MM.1S (cell line): Measurements from ENCODE around the gene COL6A1.

Experiments used
- DNase-seq: peaks from one replicate; pipeline ENCODE4 v3.0.0-alpha.2; 2015
- H2AFZ ChIP-seq: fragments of 300-600 bp; sonication (generic); 2 replicates; pipeline ENCODE4 v1.6.0; 2016; ENCODE audit warnings: antibody characterized with exemption, low read length
- H3F3A ChIP-seq: fragments of 300-600 bp; sonication (generic); 2 replicates; pipeline ENCODE4 v1.6.1; 2016; ENCODE audit warnings: mild to moderate bottlenecking, antibody characterized with exemption, low read length, moderate library complexity, mixed read lengths; ENCODE audit not compliant: insufficient read depth
- H3K27ac ChIP-seq: fragments of 300-600 bp; sonication (generic); 2 replicates; pipeline ENCODE4 v1.5.1; 2016; ENCODE audit warnings: mild to moderate bottlenecking, low read length
- H3K27me3 ChIP-seq: fragments of 300-600 bp; sonication (generic); replicated peaks from 2 replicates; pipeline ENCODE4 v1.6.0; 2016; ENCODE audit warnings: low read length; ENCODE audit not compliant: insufficient read depth
- H3K36me3 ChIP-seq: fragments of 300-600 bp; sonication (generic); replicated peaks from 2 replicates; pipeline ENCODE4 v1.6.1; 2016; ENCODE audit warnings: mild to moderate bottlenecking, low read length, mixed read lengths; ENCODE audit not compliant: insufficient read depth
- H3K4me1 ChIP-seq: fragments of 300-600 bp; sonication (generic); 2 replicates; pipeline ENCODE4 v1.6.1; 2016; ENCODE audit warnings: low read length, mixed read lengths
- H3K4me2 ChIP-seq: fragments of 300-600 bp; sonication (generic); 2 replicates; pipeline ENCODE4 v1.6.0; 2016; ENCODE audit warnings: low read depth, low read length
- H3K4me3 ChIP-seq: fragments of 300-600 bp; sonication (generic); 2 replicates; pipeline ENCODE4 v1.5.1; 2016; ENCODE audit warnings: low read length, mixed read lengths
- H3K79me2 ChIP-seq: fragments of 300-600 bp; sonication (generic); 2 replicates; pipeline ENCODE4 v1.6.1; 2016; ENCODE audit warnings: mixed run types, low read length, mixed read lengths
- H3K9ac ChIP-seq: fragments of 300-600 bp; sonication (generic); 2 replicates; pipeline ENCODE4 v1.6.1; 2016; ENCODE audit warnings: low read length, mixed read lengths
- H3K9me2 ChIP-seq: fragments of 300-600 bp; sonication (generic); replicated peaks from 2 replicates; pipeline ENCODE4 v1.6.1; 2016; ENCODE audit warnings: mild to moderate bottlenecking, low read length, mixed read lengths; ENCODE audit not compliant: insufficient read depth
- H3K9me3 ChIP-seq: fragments of 300-600 bp; sonication (generic); replicated peaks from 2 replicates; pipeline ENCODE4 v1.6.1; 2016; ENCODE audit warnings: mild to moderate bottlenecking, low read length, mixed read lengths; ENCODE audit not compliant: insufficient read depth
- H4K20me1 ChIP-seq: fragments of 300-600 bp; sonication (generic); 2 replicates; pipeline ENCODE4 v1.6.1; 2016; ENCODE audit warnings: mild to moderate bottlenecking, low read length, moderate library complexity, mixed read lengths; ENCODE audit not compliant: insufficient read depth
- CTCF ChIP-seq: fragments of 300-600 bp; sonication (generic); IDR thresholded peaks from 2 replicates; pipeline ENCODE4 v1.5.1; 2016; ENCODE audit warnings: antibody characterized with exemption, low read length, mixed read lengths
- EZH2 ChIP-seq: fragments of 300-600 bp; sonication (generic); optimal IDR thresholded peaks from 2 replicates; pipeline ENCODE3; 2017; ENCODE audit warnings: low read depth, mild to moderate bottlenecking, antibody characterized with exemption, low read length, mixed read lengths
- EZH2phosphoT487 ChIP-seq: fragments of 300-600 bp; sonication (generic); IDR thresholded peaks from 2 replicates; pipeline ENCODE4 v1.6.1; 2018; ENCODE audit warnings: antibody characterized with exemption, low read length

COL6A1 gene

GRCh38 chr21:45938453-45938755 lies 43.2 kb upstream of the COL6A1 start:
- TF ChIP-seq EZH2phosphoT487 (no peak), CTCF (no peak)
- Histone ChIP-seq H3K9me2 (no peaks in the 10 kb centered on the region), H3K27me3 (peaks cover 97% of the 10 kb centered on the region), H2AFZ (no peak overlapping the region), H3K9me3 (no peaks in the 10 kb centered on the region), H3K36me3 (no peaks in the 10 kb centered on the region), H3F3A (no peaks in the 10 kb centered on the region), H3K27ac (no peak overlapping the region), H3K4me3 (no peak overlapping the region), H3K4me2 (no peak overlapping the region), H3K79me2 (no peaks in the 10 kb centered on the region), H3K4me1 (no peaks in the 10 kb centered on the region), H3K9ac (no peak overlapping the region), H4K20me1 (no peaks in the 10 kb centered on the region)
- no peak for DNase-seq

- H3K27me3 ChIP-seq, result peaks cover 93% of the 10 kb centered on the region
These were observed 42.6 kb upstream of the COL6A1 start for GRCh38 chr21:45938811-45939520.

GRCh38 chr21:45939521-45940045 lies 42.0 kb upstream of the COL6A1 start:
- Histone ChIP-seq H3K4me2 (no peak overlapping the region), H3F3A (no peaks in the 10 kb centered on the region)
- no peak for DNase-seq

More at GRCh38 chr21:45938811-45939520, 42.6 kb upstream of the COL6A1 start:
- TF ChIP-seq EZH2phosphoT487 (no peak), EZH2 (no peak), CTCF (no peak)
- no peaks in the 10 kb centered on the region for H4K20me1 ChIP-seq
- H3K27ac ChIP-seq, result no peak overlapping the region
- H3K9me2 ChIP-seq, result no peaks in the 10 kb centered on the region
- no peaks in the 10 kb centered on the region for H3K79me2 ChIP-seq
- H3K4me2 ChIP-seq, result no peak overlapping the region
- no peak overlapping the region for H3K4me3 ChIP-seq
- H3F3A ChIP-seq, result no peaks in the 10 kb centered on the region
- H2AFZ ChIP-seq, result no peak overlapping the region
- no peak overlapping the region for H3K9ac ChIP-seq
- H3K4me1 ChIP-seq, result no peaks in the 10 kb centered on the region
- H3K9me3 ChIP-seq, result no peaks in the 10 kb centered on the region
- no peaks in the 10 kb centered on the region for H3K36me3 ChIP-seq
- no peak for DNase-seq

More at GRCh38 chr21:45939521-45940045, 42.0 kb upstream of the COL6A1 start:
- Histone ChIP-seq H3K79me2 (no peaks in the 10 kb centered on the region), H3K9me2 (no peaks in the 10 kb centered on the region), H3K4me1 (no peaks in the 10 kb centered on the region), H3K9me3 (no peaks in the 10 kb centered on the region), H3K27ac (no peak overlapping the region), H3K9ac (no peak overlapping the region), H3K4me3 (no peak overlapping the region), H4K20me1 (no peaks in the 10 kb centered on the region), H3K36me3 (no peaks in the 10 kb centered on the region), H2AFZ (no peak overlapping the region), H3K27me3 (peaks cover 91% of the 10 kb centered on the region)
- TF ChIP-seq CTCF, result no peak
- no peak for TF ChIP-seq EZH2
- TF ChIP-seq EZH2phosphoT487, result no peak
